Breast epithelium (tissue), 4 donors: ENCODE data around the gene APOBR. TPM values are rescaled to one million over a fixed set of nuclear protein-coding genes. Genes with fewer than 3 reads are reported as not detected.

Experiments
- DNase-seq, 2 donors: peaks; one replicate each; pipeline ENCODE4 v3.0.0-alpha.2; 2019; ENCODE audit warnings: low spot score in 2 of 2
- H3K27ac ChIP-seq, 2 donors: fragments of 200-600 bp; sonication (generic) in 1 of 2; one replicate each; pipeline ENCODE4 v1.5.1; 2016 to 2019; ENCODE audit warnings: mild to moderate bottlenecking in 1 of 2
- H3K27me3 ChIP-seq, 2 donors: fragments of 200-600 bp; sonication (generic) in 1 of 2; one replicate each; pipeline versions ENCODE4 v1.5.1 to v1.6.0; 2017 to 2019; ENCODE audit warnings: control low read depth in 1 of 2, mild to moderate bottlenecking in 1 of 2
- H3K36me3 ChIP-seq: fragments of 200-600 bp; one replicate; pipeline ENCODE4 v1.5.1; 2019
- H3K4me1 ChIP-seq, 2 donors: fragments of 200-600 bp; sonication (generic); one replicate each; pipeline ENCODE4 v1.5.1; 2016 to 2019; ENCODE audit warnings: control low read depth in 1 of 2
- H3K4me3 ChIP-seq, 3 donors: fragments of 200-600 bp; sonication (generic); 1 replicate in 2 of 3; 2 replicates in 1 of 3; pipeline ENCODE4 v1.5.1; 2016 to 2019; ENCODE audit warnings: mild to moderate bottlenecking in 3 of 3, moderate library complexity in 2 of 3
- H3K9me3 ChIP-seq, 2 donors: fragments of 200-600 bp; sonication (generic) in 1 of 2; one replicate each; pipeline ENCODE4 v1.5.1; 2016 to 2019; ENCODE audit warnings: control low read depth in 1 of 2
- POLR2A ChIP-seq: fragments of 450-650 bp; IDR thresholded peaks from one replicate; pipeline ENCODE4 v1.6.1; 2016; ENCODE audit warnings: antibody characterized with exemption, mild to moderate bottlenecking, moderate library complexity
- POLR2AphosphoS5 ChIP-seq, 3 donors: sonication (generic); formaldehyde crosslinking; IDR thresholded peaks; one replicate each; pipeline ENCODE4 v1.6.1; 2017; ENCODE audit warnings: antibody characterized with exemption in 3 of 3
- intact Hi-C: fragments of 100-400 bp; cut with DNase I; formaldehyde crosslinking; loops from one replicate; pipeline ENCODE4 v1.15.1; 2023; ENCODE audit warnings: low total_unique reads
- total RNA-seq, 3 donors: library from RNA; depleted of rRNA; stranded (reverse); fragments of >200 nt; gene quantifications; one replicate each; pipeline ENCODE4 v1.1.0, GENCODE V29; 2016
- TF ChIP-seq, protein P1 (sequence below), 3 donors: fragments of 450-650 bp; IDR thresholded peaks; one replicate each; pipeline ENCODE4 v1.5.1; 2016 to 2017; ENCODE audit warnings: antibody characterized with exemption in 3 of 3, mild to moderate bottlenecking in 3 of 3, moderate library complexity in 3 of 3

APOBR gene
- total RNA-seq, 3 donors from 2014 or later: 0.66 to 3.1 (median 2.9) TPM

DNA sequence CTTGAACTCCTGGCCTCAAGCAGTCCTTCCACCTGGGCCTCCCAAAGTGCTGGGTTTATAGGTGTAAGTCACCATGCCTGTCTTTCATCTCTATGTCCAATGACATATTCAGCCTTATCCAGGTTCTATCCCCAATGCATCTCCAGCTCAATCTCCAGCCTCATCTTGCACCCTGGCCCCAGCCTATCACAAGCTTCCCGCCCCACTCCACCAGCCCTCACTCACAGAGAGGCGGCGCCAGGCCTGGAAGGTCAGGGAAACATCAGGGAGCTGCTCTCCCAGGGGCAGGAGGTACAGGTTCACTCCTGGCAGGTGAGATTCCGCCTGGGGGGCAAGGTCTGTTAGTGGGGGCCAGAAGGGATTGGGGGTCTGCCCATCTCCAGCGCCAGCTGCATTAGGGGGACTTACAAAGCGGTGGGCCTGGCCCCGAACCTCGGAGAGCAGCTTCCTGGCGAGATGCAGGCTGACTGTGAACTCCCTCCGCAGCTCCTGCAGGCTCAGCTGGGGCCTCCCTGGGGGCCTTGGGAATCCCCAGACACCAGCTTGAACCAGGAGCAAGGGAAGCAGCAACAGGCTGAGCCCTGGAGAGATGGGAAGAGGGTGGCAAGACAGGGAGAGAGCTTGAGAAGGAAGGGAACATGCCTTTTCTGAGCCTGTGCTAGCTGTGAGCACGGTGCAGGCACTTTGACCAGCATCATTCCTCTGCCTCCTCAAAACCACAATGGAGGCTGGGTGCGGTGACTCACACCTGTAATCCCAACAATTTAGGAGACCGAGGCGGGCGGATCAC lies 9.2 kb downstream of the APOBR start:
- peaks cover 0 to 6% of the 10 kb centered on the region in 2 donors for H3K4me1 ChIP-seq
- no peak overlapping the region for H3K27ac ChIP-seq
- H3K9me3 ChIP-seq: no peaks in the 10 kb centered on the region
- DNase-seq: no peak
- H3K27me3 ChIP-seq: no peaks in the 10 kb centered on the region
- H3K4me3 ChIP-seq: no peak overlapping the region
- no peak for TF ChIP-seq POLR2A
- TF ChIP-seq, protein P1, sequence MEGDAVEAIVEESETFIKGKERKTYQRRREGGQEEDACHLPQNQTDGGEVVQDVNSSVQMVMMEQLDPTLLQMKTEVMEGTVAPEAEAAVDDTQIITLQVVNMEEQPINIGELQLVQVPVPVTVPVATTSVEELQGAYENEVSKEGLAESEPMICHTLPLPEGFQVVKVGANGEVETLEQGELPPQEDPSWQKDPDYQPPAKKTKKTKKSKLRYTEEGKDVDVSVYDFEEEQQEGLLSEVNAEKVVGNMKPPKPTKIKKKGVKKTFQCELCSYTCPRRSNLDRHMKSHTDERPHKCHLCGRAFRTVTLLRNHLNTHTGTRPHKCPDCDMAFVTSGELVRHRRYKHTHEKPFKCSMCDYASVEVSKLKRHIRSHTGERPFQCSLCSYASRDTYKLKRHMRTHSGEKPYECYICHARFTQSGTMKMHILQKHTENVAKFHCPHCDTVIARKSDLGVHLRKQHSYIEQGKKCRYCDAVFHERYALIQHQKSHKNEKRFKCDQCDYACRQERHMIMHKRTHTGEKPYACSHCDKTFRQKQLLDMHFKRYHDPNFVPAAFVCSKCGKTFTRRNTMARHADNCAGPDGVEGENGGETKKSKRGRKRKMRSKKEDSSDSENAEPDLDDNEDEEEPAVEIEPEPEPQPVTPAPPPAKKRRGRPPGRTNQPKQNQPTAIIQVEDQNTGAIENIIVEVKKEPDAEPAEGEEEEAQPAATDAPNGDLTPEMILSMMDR (IDR thresholded peaks at IDR 0.05): no peak
- no peak for TF ChIP-seq POLR2AphosphoS5 (IDR thresholded peaks at IDR 0.05)
- intact Hi-C loops: no loop called here
- H3K36me3 ChIP-seq: no peaks in the 10 kb centered on the region

DNA sequence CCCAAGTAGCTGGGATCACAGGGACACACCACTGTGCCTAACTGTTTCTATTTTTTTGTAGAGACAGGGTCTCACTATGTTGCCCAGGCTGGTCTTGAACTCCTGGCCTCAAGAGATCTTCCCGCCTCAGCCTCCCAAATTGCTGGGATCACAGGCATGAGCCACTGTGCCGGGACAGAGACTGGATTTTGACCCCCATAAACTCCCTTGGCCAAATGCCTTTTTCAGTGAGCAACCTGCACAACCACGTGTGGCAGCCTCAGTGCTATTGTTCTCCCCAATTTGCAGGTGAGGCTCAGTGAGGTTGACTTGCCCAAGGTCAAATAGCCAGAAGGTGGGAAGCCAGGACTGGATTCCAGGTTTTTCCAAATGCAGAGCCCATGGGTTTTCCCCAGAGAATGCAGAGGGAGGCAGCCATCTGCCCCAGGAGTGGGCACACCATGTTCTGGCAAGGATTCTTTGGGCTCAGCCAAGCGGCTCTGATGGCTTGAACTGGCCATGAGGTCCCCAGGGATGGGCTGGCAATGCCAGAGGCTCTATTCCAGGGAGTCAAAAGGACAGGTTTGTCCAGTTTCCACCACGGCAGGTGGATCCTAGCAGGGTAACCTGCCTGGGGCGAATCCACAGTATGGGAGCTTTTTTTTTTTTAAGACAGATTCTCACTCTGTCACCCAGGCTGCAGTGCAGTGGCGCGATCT lies 10.4 kb downstream of the APOBR start:
- Histone ChIP-seq H3K27me3 (no peaks in the 10 kb centered on the region), H3K9me3 (no peaks in the 10 kb centered on the region), H3K4me1 (peaks cover 0 to 6% of the 10 kb centered on the region in 2 donors), H3K27ac (peak overlapping the region in 1 of 2 donors; percentile 6), H3K4me3 (no peak overlapping the region), H3K36me3 (no peaks in the 10 kb centered on the region)
- no peak for TF ChIP-seq POLR2A
- intact Hi-C loops: no loop called here
- DNase-seq: peak; percentile 60 to 77

DNA sequence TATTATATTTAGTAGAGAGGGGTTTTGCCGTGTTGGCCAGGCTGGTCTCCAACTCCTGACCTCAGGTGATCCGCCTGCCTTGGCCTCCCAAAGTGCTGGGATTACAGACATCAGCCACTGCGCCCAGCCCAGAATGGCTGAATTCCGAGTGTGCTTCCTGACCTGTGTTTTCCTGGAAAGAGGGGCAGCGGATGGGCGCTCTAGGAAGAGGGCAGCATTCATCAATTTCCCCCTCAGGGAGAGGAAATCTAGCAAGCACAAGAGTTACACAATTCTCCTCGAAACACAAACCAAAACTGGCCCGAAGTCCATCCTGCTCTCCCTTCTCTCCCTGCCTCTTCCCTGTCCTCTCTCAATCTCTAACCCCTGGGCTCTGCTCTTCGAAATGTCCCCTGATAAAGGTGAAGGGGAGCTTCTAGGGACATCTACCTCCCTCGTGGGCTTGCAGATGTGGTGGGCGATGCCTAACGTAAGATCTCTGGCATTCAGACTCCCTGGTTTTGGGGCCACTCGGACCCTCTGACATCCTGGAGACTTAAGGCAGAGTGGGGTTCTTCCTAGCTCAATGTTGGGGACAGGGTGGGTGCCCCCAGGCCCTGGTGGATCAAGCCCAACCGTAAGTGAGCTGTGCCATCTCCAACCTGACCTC lies 11.2 kb downstream of the APOBR start:
- DNase-seq: no peak
- intact Hi-C loops: no loop called here
- Histone ChIP-seq H3K27ac (peak overlapping the region in 1 of 2 donors; percentile 6), H3K27me3 (no peaks in the 10 kb centered on the region), H3K4me3 (no peak overlapping the region), H3K9me3 (no peaks in the 10 kb centered on the region), H3K4me1 (peaks cover 0 to 6% of the 10 kb centered on the region in 2 donors), H3K36me3 (no peaks in the 10 kb centered on the region)
- TF ChIP-seq POLR2AphosphoS5 (IDR thresholded peaks at IDR 0.05) (no peak), POLR2A (no peak)
- TF ChIP-seq, protein P1 (IDR thresholded peaks at IDR 0.05): no peak

DNA sequence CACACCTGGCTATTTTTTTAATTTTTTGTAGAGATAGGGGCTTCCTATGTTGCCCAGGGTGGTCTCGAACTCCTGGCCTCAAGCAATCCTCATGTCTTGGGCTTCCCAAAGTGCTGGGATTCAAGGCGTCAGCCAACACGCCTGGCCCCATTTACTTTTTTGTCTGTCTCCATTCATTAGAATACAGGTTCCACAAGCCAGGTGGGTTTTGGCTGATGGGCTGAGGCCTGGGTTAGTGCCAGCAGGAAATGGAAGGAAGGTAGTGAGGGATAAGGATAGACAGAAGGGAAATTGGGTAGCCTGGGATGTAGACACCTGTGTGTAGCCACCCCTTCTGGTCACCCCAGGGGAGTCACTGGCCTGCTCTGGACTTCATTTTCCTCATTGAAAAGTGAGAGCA lies 16.6 kb downstream of the APOBR start:
- Histone ChIP-seq H3K9me3 (no peaks in the 10 kb centered on the region), H3K27me3 (no peaks in the 10 kb centered on the region), H3K4me1 (no peaks in the 10 kb centered on the region), H3K4me3 (no peak overlapping the region), H3K27ac (no peak overlapping the region), H3K36me3 (no peaks in the 10 kb centered on the region)
- TF ChIP-seq POLR2AphosphoS5 (IDR thresholded peaks at IDR 0.05): no peak
- TF ChIP-seq, protein P1 (IDR thresholded peaks at IDR 0.05): no peak
- TF ChIP-seq POLR2A: no peak
- DNase-seq: peak in 1 of 2 donors; percentile 29
- intact Hi-C loops: no loop called here

DNA sequence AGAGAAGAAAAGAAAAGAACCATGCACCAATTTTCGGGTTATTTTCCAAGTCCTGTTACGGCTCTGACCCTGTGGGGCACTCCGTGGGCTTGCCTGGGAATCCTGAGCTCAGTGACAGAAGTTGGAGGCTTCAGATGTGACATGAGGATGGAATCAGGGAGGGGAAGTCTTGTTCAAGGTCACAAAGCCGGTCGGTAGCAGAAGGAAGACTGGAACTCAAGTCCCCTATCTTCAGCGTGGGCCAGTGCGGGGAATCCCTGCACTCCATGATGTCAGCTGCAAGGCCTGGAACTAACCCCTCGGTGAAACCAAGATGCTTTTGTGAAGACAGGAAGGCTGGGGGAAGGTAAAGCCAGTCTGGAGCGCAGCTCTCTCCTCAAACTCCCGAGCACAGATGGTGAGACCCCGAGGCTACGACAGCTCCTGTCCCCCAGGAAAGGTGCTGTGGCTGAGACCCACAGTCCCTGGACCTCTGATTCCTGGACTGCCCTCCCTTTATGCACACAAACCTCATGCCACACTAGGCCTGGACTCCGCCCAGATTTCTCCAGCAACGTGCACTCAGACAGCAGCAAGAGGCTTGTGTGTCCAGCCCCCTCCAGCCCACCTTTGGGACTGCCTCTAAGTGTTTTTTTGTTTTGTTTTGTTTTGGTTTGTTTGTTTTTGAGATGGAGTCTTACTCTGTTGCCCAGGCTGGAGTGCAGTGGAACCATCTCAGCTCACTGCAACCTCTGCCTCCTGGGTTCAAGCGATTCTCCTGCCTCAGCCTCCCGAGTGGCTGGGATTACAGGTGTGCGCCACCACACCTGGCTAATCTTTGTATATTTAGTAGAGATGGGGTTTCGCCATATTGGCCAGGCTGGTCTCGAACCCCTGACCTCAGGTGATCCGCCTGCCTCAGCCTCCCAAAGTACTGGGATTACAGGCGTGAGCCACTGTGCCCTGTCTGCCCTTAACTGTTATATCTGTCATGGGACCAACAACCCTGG lies 17.7 kb downstream of the APOBR start:
- H3K27ac ChIP-seq: no peak overlapping the region
- no peaks in the 10 kb centered on the region for H3K4me1 ChIP-seq
- DNase-seq: no peak
- intact Hi-C loops: no loop called here
- TF ChIP-seq, protein P1 (IDR thresholded peaks at IDR 0.05): no peak
- no peak for TF ChIP-seq POLR2A
- no peak for TF ChIP-seq POLR2AphosphoS5 (IDR thresholded peaks at IDR 0.05)
- no peaks in the 10 kb centered on the region for H3K36me3 ChIP-seq
- H3K27me3 ChIP-seq: no peaks in the 10 kb centered on the region
- H3K4me3 ChIP-seq: no peak overlapping the region
- no peaks in the 10 kb centered on the region for H3K9me3 ChIP-seq
